DND-41 (cell line): ENCODE results near the gene TBX6.

Experiments
- CTCF ChIP-seq: IDR thresholded peaks from 2 replicates; pipeline ENCODE4 v1.5.1; 2012; ENCODE audit warnings: borderline replicate concordance, low read length, moderate library complexity, mild to moderate bottlenecking; ENCODE audit not compliant: poor library complexity, severe bottlenecking; ENCODE audit errors: extremely low read depth
- EZH2 ChIP-seq: IDR thresholded peaks from 3 replicates; pipeline ENCODE4 v1.6.1; 2012; ENCODE audit warnings: borderline replicate concordance, low read depth, mild to moderate bottlenecking, moderate library complexity, low read length, inconsistent platforms; ENCODE audit not compliant: severe bottlenecking

- TF ChIP-seq CTCF (no peak), EZH2 (no peak)
These were observed 45.5 kb downstream of the TBX6 start for GRCh38 chr16:30046178-30046577.
